Kidney epithelial cell (primary cell): ENCODE measurements around the gene KCNV2. TPM values are rescaled to one million over a fixed set of nuclear protein-coding genes. Genes with fewer than 3 reads are reported as not detected.

Experiments used
- DNase-seq: peaks from one replicate; pipeline ENCODE4 v3.0.0-alpha.2; 2010; ENCODE audit warnings: low read depth
- H3K27me3 ChIP-seq: 2 replicates; pipeline ENCODE4 v1.6.0; 2011; ENCODE audit warnings: low read length; ENCODE audit not compliant: control insufficient read depth, insufficient read depth
- H3K36me3 ChIP-seq: 2 replicates; pipeline ENCODE4 v1.5.1; 2011; ENCODE audit warnings: low read length; ENCODE audit not compliant: control insufficient read depth, insufficient read depth
- H3K4me3 ChIP-seq: 2 replicates; pipeline ENCODE4 v1.5.1; 2011; ENCODE audit warnings: low read depth, mild to moderate bottlenecking, control low read depth, low read length
- total RNA-seq: library from RNA; depleted of rRNA; stranded (reverse); fragments of >200 nt; gene quantifications from 2 replicates; pipeline ENCODE4 v1.2.3, GENCODE V29; 2015
- TF ChIP-seq, protein P1 (sequence below): IDR thresholded peaks from 2 replicates; pipeline ENCODE4 v1.5.1; 2011; ENCODE audit warnings: mild to moderate bottlenecking, moderate library complexity, low read length, control low read depth, inconsistent platforms; ENCODE audit not compliant: insufficient read depth, poor library complexity, severe bottlenecking

KCNV2 gene
- total RNA-seq, 1 donor from 2014 or later, result not detected

DNA sequence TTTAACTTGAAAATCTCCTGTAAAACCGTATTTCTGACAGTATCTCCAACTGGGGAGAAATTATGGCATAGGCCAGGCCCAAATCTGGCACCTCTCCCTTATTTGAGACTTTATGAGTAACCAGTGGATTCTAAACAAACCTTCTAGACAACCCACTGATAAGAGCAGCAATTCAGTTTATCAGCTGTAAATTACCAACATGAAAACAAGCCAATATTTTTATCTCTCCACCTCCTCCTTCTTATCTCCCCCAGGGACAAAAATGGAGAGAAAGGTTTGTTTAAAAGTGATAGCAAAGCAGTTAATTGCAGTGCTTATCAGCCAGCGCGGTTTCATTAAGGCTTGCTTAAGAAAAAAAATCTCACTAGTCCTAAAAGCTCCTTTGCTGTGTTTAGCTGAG, 53.8 kb downstream of the KCNV2 start:
- Histone ChIP-seq H3K36me3 (no peaks in the 10 kb centered on the region), H3K4me3 (no peak overlapping the region), H3K27me3 (no peaks in the 10 kb centered on the region)
- no peak for DNase-seq
- TF ChIP-seq, protein P1, sequence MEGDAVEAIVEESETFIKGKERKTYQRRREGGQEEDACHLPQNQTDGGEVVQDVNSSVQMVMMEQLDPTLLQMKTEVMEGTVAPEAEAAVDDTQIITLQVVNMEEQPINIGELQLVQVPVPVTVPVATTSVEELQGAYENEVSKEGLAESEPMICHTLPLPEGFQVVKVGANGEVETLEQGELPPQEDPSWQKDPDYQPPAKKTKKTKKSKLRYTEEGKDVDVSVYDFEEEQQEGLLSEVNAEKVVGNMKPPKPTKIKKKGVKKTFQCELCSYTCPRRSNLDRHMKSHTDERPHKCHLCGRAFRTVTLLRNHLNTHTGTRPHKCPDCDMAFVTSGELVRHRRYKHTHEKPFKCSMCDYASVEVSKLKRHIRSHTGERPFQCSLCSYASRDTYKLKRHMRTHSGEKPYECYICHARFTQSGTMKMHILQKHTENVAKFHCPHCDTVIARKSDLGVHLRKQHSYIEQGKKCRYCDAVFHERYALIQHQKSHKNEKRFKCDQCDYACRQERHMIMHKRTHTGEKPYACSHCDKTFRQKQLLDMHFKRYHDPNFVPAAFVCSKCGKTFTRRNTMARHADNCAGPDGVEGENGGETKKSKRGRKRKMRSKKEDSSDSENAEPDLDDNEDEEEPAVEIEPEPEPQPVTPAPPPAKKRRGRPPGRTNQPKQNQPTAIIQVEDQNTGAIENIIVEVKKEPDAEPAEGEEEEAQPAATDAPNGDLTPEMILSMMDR, result no peak

DNA sequence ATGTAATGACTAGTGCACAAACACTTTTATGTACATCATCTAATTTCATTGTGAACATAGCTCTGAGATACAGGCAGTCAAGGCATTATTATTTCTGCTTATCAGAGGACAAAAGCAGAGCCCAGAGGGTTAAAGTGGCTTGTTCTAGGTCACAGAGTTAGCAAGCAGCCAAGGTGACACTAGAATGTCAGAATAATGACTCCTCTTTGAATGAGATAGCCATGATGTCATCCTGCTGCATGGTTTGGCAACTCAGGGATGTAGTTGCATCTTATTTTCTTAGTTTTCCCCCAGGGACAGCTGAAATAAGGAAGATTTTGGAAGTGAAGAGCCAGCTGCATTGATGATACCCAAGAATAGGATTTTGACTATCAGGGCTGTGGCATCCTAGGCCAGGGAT, 54.4 kb downstream of the KCNV2 start:
- TF ChIP-seq, protein P1, result no peak
- H3K4me3 ChIP-seq, result no peak overlapping the region
- H3K36me3 ChIP-seq, result no peaks in the 10 kb centered on the region
- H3K27me3 ChIP-seq, result no peaks in the 10 kb centered on the region
- DNase-seq, result no peak

DNA sequence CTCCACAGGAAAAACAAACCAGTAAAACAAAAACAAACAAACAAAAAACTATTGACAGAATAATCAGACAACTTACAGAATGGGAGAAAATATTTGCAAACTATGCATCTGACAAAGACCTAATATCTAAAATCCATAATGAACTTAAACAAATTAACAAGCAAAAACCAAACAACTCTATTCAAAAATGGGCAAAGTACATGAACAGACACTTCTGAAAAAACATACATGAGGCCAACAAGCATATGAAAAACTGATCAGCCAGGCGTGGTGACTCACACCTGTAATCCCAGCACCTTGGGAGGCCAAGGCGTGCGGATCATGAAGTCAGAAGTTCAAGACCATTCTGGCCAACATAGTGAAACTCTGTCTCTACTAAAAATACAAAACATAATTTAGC, 60.1 kb downstream of the KCNV2 start:
- Histone ChIP-seq H3K27me3 (no peaks in the 10 kb centered on the region), H3K4me3 (no peak overlapping the region), H3K36me3 (peaks cover 3% of the 10 kb centered on the region)
- TF ChIP-seq, protein P1, result no peak
- DNase-seq, result no peak

DNA sequence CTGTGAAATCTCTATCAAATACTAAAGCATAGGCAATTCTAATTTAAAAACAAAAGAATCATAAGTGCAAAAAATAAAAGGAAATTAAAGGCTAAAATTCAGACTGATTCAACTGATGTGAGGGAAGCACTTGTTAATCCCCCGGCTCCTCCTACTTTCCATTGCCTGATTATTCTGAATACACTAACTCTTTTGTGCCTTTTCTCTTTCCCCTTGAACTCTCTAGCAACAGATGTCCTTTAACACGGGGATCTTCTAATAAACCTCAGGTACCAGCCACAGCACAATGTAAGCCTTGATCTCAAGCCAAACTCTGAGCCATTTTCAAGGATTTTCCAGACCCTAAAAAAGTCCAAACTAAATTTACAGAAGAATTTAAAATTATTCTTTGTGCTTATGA, 61.5 kb downstream of the KCNV2 start:
- H3K36me3 ChIP-seq, result peaks cover 3% of the 10 kb centered on the region
- no peak for DNase-seq
- H3K4me3 ChIP-seq, result no peak overlapping the region
- TF ChIP-seq, protein P1, result no peak
- no peaks in the 10 kb centered on the region for H3K27me3 ChIP-seq

Other genes starting within 250 kb of the KCNV2 start
- gene VLDLR, start 95.7 kb upstream of the KCNV2 start, total RNA-seq, result 28.5 and 31.3 TPM in 2 replicates
- 37.1 and 51.9 TPM in 2 replicates for gene PUM3, start 126.6 kb downstream of the KCNV2 start, total RNA-seq